ENCODE data around the gene CRYBG2.

Gene CRYBG2

GRCh38 chr1:26359981-26360806 is 6.3 kb upstream of the CRYBG2 start:
- Histone ChIP-seq H3K4me1 (ENCODE audit: control insufficient read depth, insufficient read depth, low read length, unreplicated experiment) (peaks cover 8% of the 10 kb centered on the region), H3K27me3 (ENCODE audit: insufficient read depth, low read length) (peaks cover 25% of the 10 kb centered on the region), H2AFZ (ENCODE audit: low read length, unreplicated experiment) (peak overlapping the region; percentile 41), H3K79me2 (ENCODE audit: control insufficient read depth, insufficient read depth, low read length, unreplicated experiment) (no peaks in the 10 kb centered on the region), H3K36me3 (ENCODE audit: insufficient read depth, low read length) (no peaks in the 10 kb centered on the region), H3K4me3 (ENCODE audit: low read depth, low read length) (peak overlapping the region; percentile 68), H3K27ac (ENCODE audit: low read depth, low read length) (no peak overlapping the region)

- H3K4me1 ChIP-seq (ENCODE audit: control insufficient read depth, insufficient read depth, low read length, unreplicated experiment) = peaks cover 8% of the 10 kb centered on the region
- H2AFZ ChIP-seq (ENCODE audit: low read length, unreplicated experiment) = no peak overlapping the region
- H3K27ac ChIP-seq (ENCODE audit: low read depth, low read length) = no peak overlapping the region
- H3K27me3 ChIP-seq (ENCODE audit: insufficient read depth, low read length) = peaks cover 25% of the 10 kb centered on the region
- no peaks in the 10 kb centered on the region for H3K36me3 ChIP-seq (ENCODE audit: insufficient read depth, low read length)
- H3K4me3 ChIP-seq (ENCODE audit: low read depth, low read length) = no peak overlapping the region
- no peaks in the 10 kb centered on the region for H3K79me2 ChIP-seq (ENCODE audit: control insufficient read depth, insufficient read depth, low read length, unreplicated experiment)
Observed at GRCh38 chr1:26358411-26359384, 4.8 kb upstream of the CRYBG2 start.

- Histone ChIP-seq H3K4me1 (ENCODE audit: control insufficient read depth, insufficient read depth, low read length, unreplicated experiment) (peaks cover 10% of the 10 kb centered on the region), H3K4me3 (ENCODE audit: low read depth, low read length) (no peak overlapping the region), H3K27me3 (ENCODE audit: insufficient read depth, low read length) (peaks cover 25% of the 10 kb centered on the region), H2AFZ (ENCODE audit: low read length, unreplicated experiment) (no peak overlapping the region), H3K79me2 (ENCODE audit: control insufficient read depth, insufficient read depth, low read length, unreplicated experiment) (no peaks in the 10 kb centered on the region), H3K36me3 (ENCODE audit: insufficient read depth, low read length) (no peaks in the 10 kb centered on the region), H3K27ac (ENCODE audit: low read depth, low read length) (no peak overlapping the region)
Observed at GRCh38 chr1:26357121-26357602, 3.2 kb upstream of the CRYBG2 start.

- Histone ChIP-seq H3K27ac (ENCODE audit: low read depth, low read length) (no peak overlapping the region), H3K79me2 (ENCODE audit: control insufficient read depth, insufficient read depth, low read length, unreplicated experiment) (no peaks in the 10 kb centered on the region), H3K4me3 (ENCODE audit: low read depth, low read length) (no peak overlapping the region), H3K4me1 (ENCODE audit: control insufficient read depth, insufficient read depth, low read length, unreplicated experiment) (peaks cover 21% of the 10 kb centered on the region), H3K27me3 (ENCODE audit: insufficient read depth, low read length) (peaks cover 23% of the 10 kb centered on the region), H2AFZ (ENCODE audit: low read length, unreplicated experiment) (no peak overlapping the region), H3K36me3 (ENCODE audit: insufficient read depth, low read length) (no peaks in the 10 kb centered on the region)
Observed at GRCh38 chr1:26356106-26356505, 2.2 kb upstream of the CRYBG2 start.

- H3K79me2 ChIP-seq (ENCODE audit: control insufficient read depth, insufficient read depth, low read length, unreplicated experiment) = no peaks in the 10 kb centered on the region
- peaks cover 12% of the 10 kb centered on the region for H3K27me3 ChIP-seq (ENCODE audit: insufficient read depth, low read length)
- H2AFZ ChIP-seq (ENCODE audit: low read length, unreplicated experiment) = no peak overlapping the region
- no peaks in the 10 kb centered on the region for H3K36me3 ChIP-seq (ENCODE audit: insufficient read depth, low read length)
- H3K4me1 ChIP-seq (ENCODE audit: control insufficient read depth, insufficient read depth, low read length, unreplicated experiment) = peaks cover 22% of the 10 kb centered on the region
- no peak overlapping the region for H3K4me3 ChIP-seq (ENCODE audit: low read depth, low read length)
- H3K27ac ChIP-seq (ENCODE audit: low read depth, low read length) = no peak overlapping the region
Observed at GRCh38 chr1:26354972-26355371, 1.0 kb upstream of the CRYBG2 start.

- Histone ChIP-seq H3K79me2 (ENCODE audit: control insufficient read depth, insufficient read depth, low read length, unreplicated experiment) (no peaks in the 10 kb centered on the region), H3K27me3 (ENCODE audit: insufficient read depth, low read length) (no peaks in the 10 kb centered on the region), H2AFZ (ENCODE audit: low read length, unreplicated experiment) (no peak overlapping the region), H3K27ac (ENCODE audit: low read depth, low read length) (no peak overlapping the region), H3K4me1 (ENCODE audit: control insufficient read depth, insufficient read depth, low read length, unreplicated experiment) (peaks cover 20% of the 10 kb centered on the region), H3K36me3 (ENCODE audit: insufficient read depth, low read length) (no peaks in the 10 kb centered on the region), H3K4me3 (ENCODE audit: low read depth, low read length) (no peak overlapping the region)
Observed at GRCh38 chr1:26353210-26353859, 595 bp downstream of the CRYBG2 start.

GRCh38 chr1:26352338-26352679 is 1.6 kb downstream of the CRYBG2 start:
- H3K27ac ChIP-seq (ENCODE audit: low read depth, low read length) = peak overlapping the region; percentile 24; the same call in 1 of the 2 replicates
- H3K4me1 ChIP-seq (ENCODE audit: control insufficient read depth, insufficient read depth, low read length, unreplicated experiment) = peaks cover 20% of the 10 kb centered on the region
- H2AFZ ChIP-seq (ENCODE audit: low read length, unreplicated experiment) = no peak overlapping the region
- no peaks in the 10 kb centered on the region for H3K36me3 ChIP-seq (ENCODE audit: insufficient read depth, low read length)
- no peaks in the 10 kb centered on the region for H3K27me3 ChIP-seq (ENCODE audit: insufficient read depth, low read length)
- H3K4me3 ChIP-seq (ENCODE audit: low read depth, low read length) = no peak overlapping the region
- H3K79me2 ChIP-seq (ENCODE audit: control insufficient read depth, insufficient read depth, low read length, unreplicated experiment) = no peaks in the 10 kb centered on the region

GRCh38 chr1:26351590-26352337 is 2.2 kb downstream of the CRYBG2 start:
- H2AFZ ChIP-seq (ENCODE audit: low read length, unreplicated experiment) = no peak overlapping the region
- H3K4me3 ChIP-seq (ENCODE audit: low read depth, low read length) = no peak overlapping the region
- no peaks in the 10 kb centered on the region for H3K27me3 ChIP-seq (ENCODE audit: insufficient read depth, low read length)
- H3K79me2 ChIP-seq (ENCODE audit: control insufficient read depth, insufficient read depth, low read length, unreplicated experiment) = no peaks in the 10 kb centered on the region
- H3K36me3 ChIP-seq (ENCODE audit: insufficient read depth, low read length) = no peaks in the 10 kb centered on the region
- peak overlapping the region; percentile 33; the same call in 1 of the 2 replicates for H3K27ac ChIP-seq (ENCODE audit: low read depth, low read length)
- peaks cover 20% of the 10 kb centered on the region for H3K4me1 ChIP-seq (ENCODE audit: control insufficient read depth, insufficient read depth, low read length, unreplicated experiment)

- Histone ChIP-seq H3K36me3 (ENCODE audit: insufficient read depth, low read length) (no peaks in the 10 kb centered on the region), H2AFZ (ENCODE audit: low read length, unreplicated experiment) (no peak overlapping the region), H3K4me3 (ENCODE audit: low read depth, low read length) (no peak overlapping the region), H3K27me3 (ENCODE audit: insufficient read depth, low read length) (no peaks in the 10 kb centered on the region), H3K79me2 (ENCODE audit: control insufficient read depth, insufficient read depth, low read length, unreplicated experiment) (no peaks in the 10 kb centered on the region), H3K4me1 (ENCODE audit: control insufficient read depth, insufficient read depth, low read length, unreplicated experiment) (peaks cover 20% of the 10 kb centered on the region), H3K27ac (ENCODE audit: low read depth, low read length) (peak overlapping the region; percentile 33; the same call in 1 of the 2 replicates)
Observed at GRCh38 chr1:26350701-26351589, 3.0 kb downstream of the CRYBG2 start.

All from ACC112 (cell line).